ENCODE measurements around the gene SLC25A42. TPM values are rescaled to one million over a fixed set of nuclear protein-coding genes. Genes with fewer than 3 reads are reported as not detected.
A peak's percentile ranks its signal among the peaks of the same experiment; 100 is the strongest.
"Not testable (repeated sequence)": the region's sequence is repeated elsewhere in the genome, so short reads cannot be mapped to it uniquely, and the experiment has no call there.

SLC25A42 gene
- total RNA-seq (2014; rRNA removed; shearing (Covaris generic)): 6.8 and 8.0 TPM in 2 replicates

- Histone ChIP-seq H3K4me1 (peaks cover 10% of the 10 kb centered on the region), H3K4me3 (peak within 1 kb of the TSS; percentile 56), H3K36me3 (no peaks in the 10 kb centered on the region), H3K27me3 (no peaks in the 10 kb centered on the region), H3K9me3 (replicated peaks) (no peaks in the 10 kb centered on the region), H3K27ac (peak within 1 kb of the TSS; percentile 4; the same call in 1 of the 2 replicates)
- DNase-seq: peak; percentile 100
Measured at GRCh38 chr19:19063183-19064097, at the start of gene SLC25A42. TSS of gene SLC25A42 (plus strand) at chr19:19063994. CDS start at chr19:19096125, 32,131 bp downstream.

DNA sequence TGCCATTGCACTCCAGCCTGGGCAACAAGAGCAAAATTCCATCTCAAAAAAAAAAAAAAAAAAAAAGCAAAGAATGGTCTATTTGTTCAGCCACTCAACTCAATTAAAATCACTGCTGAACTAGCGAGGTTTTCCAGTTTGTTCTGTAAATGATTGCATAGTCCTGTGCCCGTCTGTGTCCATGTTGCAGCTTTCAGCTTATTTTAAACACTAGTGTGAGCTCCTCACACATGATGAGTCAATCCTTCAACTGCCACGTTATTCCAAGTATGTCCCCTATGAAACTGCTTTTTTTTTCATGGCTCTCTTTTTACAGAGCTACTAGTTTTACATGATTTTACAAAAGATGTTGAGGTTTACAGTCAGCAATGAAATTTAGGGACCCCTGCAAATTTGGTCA, 42.7 kb upstream of the SLC25A42 start:
- Histone ChIP-seq H3K4me1 (no peaks in the 10 kb centered on the region), H3K36me3 (peaks cover 67% of the 10 kb centered on the region), H3K27ac (no peak overlapping the region), H3K4me3 (no peak overlapping the region), H3K27me3 (no peaks in the 10 kb centered on the region), H3K9me3 (replicated peaks) (no peaks in the 10 kb centered on the region)
- DNase-seq: no peak

DNA sequence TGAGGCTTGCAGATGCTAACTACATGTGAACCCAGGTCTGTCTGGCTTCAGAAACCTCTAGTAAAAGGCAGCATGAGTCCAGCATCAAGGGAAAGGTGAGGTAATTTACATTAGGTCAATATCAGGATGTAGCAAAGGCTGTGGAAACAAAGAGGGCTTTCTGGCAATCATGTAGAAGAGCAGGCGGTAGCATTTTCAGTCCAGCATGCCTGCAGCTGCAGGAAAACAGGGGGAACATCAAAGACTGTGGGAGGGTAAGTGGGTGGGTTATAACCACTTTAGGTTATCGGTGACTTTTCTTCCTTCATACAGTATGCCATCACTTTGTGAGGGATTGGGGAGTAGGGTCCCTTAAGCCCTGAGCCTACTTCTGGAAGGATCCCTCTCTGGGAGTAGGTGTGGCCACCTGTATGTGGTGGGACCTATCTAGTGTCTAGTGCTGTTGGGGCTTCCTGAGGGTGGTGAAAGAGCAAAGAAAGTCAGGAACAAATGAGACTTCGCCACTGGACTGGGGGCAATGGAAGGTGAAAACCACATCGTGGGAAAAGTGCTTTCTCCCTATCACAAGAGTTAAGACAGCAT, 41.3 kb upstream of the SLC25A42 start:
- H3K27me3 ChIP-seq: no peaks in the 10 kb centered on the region
- H3K4me3 ChIP-seq: no peak overlapping the region
- H3K27ac ChIP-seq: no peak overlapping the region
- no peak for DNase-seq
- no peaks in the 10 kb centered on the region for H3K9me3 ChIP-seq (replicated peaks)
- no peaks in the 10 kb centered on the region for H3K4me1 ChIP-seq
- peaks cover 67% of the 10 kb centered on the region for H3K36me3 ChIP-seq

DNA sequence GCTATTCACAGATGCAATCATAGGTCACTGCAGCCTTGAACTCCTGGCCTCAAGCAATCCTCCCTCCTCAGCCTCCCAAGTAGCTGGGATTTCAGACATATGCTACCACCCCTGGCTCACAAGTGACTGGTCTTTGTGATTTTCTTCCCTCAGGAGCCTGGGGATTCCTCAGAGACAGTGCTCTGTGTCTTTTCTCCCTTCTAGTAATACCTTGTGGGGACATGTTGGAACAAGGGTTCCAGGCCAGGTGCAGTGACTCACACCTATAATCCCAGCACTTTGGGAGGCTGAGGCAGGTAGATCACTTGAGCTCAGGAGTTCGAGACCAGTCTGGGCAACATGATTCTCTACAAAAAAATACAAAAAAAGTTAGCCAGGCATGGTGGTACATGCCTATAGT, 40.4 kb upstream of the SLC25A42 start:
- not testable (repeated sequence) for H3K4me1 ChIP-seq; H3K4me3 ChIP-seq; H3K9me3 ChIP-seq (replicated peaks); H3K27me3 ChIP-seq; H3K27ac ChIP-seq; DNase-seq
- H3K36me3 ChIP-seq: peaks cover 72% of the 10 kb centered on the region

DNA sequence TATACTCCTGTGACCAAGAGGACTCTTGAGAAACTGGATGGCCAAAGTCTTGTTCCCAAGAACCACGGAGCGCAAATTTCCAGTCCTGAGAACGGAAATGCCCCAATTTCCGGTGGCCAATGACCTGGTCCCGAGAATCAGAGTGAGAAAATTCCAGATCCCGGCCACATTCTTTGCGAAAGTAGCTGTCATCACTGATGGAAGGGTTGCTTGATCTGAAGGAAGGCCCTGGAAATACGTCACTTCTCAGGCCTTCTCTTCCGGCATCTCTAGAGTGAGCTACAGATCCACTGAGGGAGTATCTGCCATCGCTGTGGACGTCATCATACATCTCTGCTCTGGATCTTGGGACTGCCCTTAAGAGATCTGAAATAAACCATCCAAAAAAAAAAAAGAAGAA, 37.9 kb upstream of the SLC25A42 start:
- no peaks in the 10 kb centered on the region for H3K4me1 ChIP-seq
- no peaks in the 10 kb centered on the region for H3K27me3 ChIP-seq
- no peak overlapping the region for H3K4me3 ChIP-seq
- H3K9me3 ChIP-seq (replicated peaks): no peaks in the 10 kb centered on the region
- no peak overlapping the region for H3K27ac ChIP-seq
- DNase-seq: no peak
- peaks cover 73% of the 10 kb centered on the region for H3K36me3 ChIP-seq

DNA sequence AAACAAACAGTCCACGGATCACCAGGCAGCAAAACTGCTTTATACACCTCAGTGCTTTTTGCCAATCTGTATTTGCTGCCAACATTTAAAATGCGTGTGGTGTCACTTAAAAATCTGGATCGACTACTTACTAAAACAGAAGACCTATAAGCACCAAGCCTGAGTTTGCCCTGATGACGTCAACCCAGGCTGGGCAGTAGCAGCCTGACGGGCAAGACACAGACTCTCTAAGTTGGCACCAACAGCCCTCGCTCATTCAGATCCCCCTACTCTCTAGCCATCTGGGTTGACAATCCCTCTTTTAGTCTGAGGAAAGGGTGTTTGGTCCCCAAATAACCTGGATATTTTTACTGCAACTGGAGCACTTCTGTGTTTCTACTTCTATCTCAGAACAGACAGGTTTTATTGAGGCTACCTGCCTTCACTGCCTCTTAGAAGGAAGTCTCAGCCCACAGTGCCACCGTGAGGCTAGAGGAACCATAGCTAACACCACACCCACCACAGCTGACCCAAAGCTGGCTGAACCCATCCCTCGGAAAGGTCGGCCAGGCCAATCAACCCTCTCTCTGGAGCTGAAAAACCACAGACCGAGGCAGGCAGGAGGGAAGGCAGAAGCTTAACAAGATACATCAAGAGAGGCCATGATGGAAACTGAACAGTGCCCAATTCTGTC, 37.4 kb upstream of the SLC25A42 start:
- Histone ChIP-seq H3K36me3 (peaks cover 73% of the 10 kb centered on the region), H3K4me1 (no peaks in the 10 kb centered on the region), H3K27ac (no peak overlapping the region), H3K4me3 (no peak overlapping the region), H3K27me3 (no peaks in the 10 kb centered on the region), H3K9me3 (replicated peaks) (no peaks in the 10 kb centered on the region)
- DNase-seq: no peak

DNA sequence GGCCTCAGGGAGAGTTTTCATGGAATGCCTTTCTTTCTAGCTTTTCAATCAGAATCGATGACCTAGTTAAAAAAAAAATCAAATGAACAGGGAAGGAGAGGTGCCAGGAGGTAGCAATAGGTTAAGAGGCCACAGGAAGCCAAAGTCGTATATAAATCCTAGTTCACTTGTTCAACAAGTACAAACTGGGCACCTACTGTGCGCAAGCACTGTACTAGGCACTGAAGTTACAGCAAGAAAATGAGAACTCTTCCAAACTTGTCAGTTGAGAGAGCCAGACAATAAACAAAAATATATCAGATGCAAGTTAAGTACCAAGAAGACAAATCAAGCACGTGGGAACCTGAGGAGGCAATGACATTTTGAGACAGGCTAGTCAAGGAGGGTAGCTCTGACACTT, 36.6 kb upstream of the SLC25A42 start:
- Histone ChIP-seq H3K4me1 (no peaks in the 10 kb centered on the region), H3K36me3 (peaks cover 66% of the 10 kb centered on the region), H3K9me3 (replicated peaks) (no peaks in the 10 kb centered on the region), H3K27ac (no peak overlapping the region), H3K4me3 (no peak overlapping the region), H3K27me3 (no peaks in the 10 kb centered on the region)
- DNase-seq: no peak

GRCh38 chr19:19028526-19028925, 35.3 kb upstream of the SLC25A42 start:
- H3K36me3 ChIP-seq: peaks cover 54% of the 10 kb centered on the region

DNA sequence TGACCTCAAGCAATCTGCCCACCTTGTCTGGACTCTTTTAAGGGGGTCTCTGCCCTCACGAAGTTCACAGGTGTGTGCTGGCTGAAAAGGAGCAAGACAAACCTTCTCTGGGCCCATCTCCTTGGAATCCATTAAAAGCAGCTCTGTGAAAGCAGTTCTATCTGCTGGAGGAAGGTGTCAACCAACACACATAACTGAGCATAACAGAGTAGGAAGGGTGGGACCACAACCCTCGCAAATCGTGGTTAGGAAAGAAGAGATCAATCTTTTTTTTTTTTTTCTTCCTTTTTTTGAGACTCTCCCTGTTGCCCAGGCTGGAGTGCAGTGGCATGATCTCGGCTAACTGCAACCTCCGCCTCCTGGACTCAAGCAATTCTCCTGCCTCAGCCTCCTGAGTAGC, 31.9 kb upstream of the SLC25A42 start:
- Histone ChIP-seq H3K9me3 (replicated peaks) (no peaks in the 10 kb centered on the region), H3K4me3 (peak overlapping the region; percentile 77), H3K36me3 (peaks cover 29% of the 10 kb centered on the region), H3K27ac (no peak overlapping the region), H3K4me1 (no peaks in the 10 kb centered on the region), H3K27me3 (no peaks in the 10 kb centered on the region)
- no peak for DNase-seq

More at GRCh38 chr19:19028526-19028925, 35.3 kb upstream of the SLC25A42 start:
- DNase-seq: no peak
- H3K9me3 ChIP-seq (replicated peaks): no peaks in the 10 kb centered on the region
- no peak overlapping the region for H3K4me3 ChIP-seq
- no peaks in the 10 kb centered on the region for H3K4me1 ChIP-seq
- no peaks in the 10 kb centered on the region for H3K27me3 ChIP-seq
- H3K27ac ChIP-seq: no peak overlapping the region

- H3K36me3 ChIP-seq: peaks cover 24% of the 10 kb centered on the region
- H3K4me3 ChIP-seq: peak overlapping the region; percentile 77
- H3K9me3 ChIP-seq (replicated peaks): no peaks in the 10 kb centered on the region; the same call in 1 of the 2 replicates
- no peaks in the 10 kb centered on the region for H3K27me3 ChIP-seq
- H3K4me1 ChIP-seq: no peaks in the 10 kb centered on the region
- peak; percentile 95 to 96 for DNase-seq
- H3K27ac ChIP-seq: peak overlapping the region; percentile 48; the same call in 1 of the 2 replicates
Measured at GRCh38 chr19:19032420-19033175, 31.2 kb upstream of the SLC25A42 start.

- no peak for DNase-seq
- no peaks in the 10 kb centered on the region; the same call in 1 of the 2 replicates for H3K9me3 ChIP-seq (replicated peaks)
- peak overlapping the region; percentile 77 for H3K4me3 ChIP-seq
- H3K27ac ChIP-seq: peak overlapping the region; percentile 48; the same call in 1 of the 2 replicates
- H3K4me1 ChIP-seq: no peaks in the 10 kb centered on the region
- H3K27me3 ChIP-seq: no peaks in the 10 kb centered on the region
- peaks cover 24% of the 10 kb centered on the region for H3K36me3 ChIP-seq
Measured at GRCh38 chr19:19033176-19033425, 30.7 kb upstream of the SLC25A42 start.

- DNase-seq: peak; percentile 84 to 90
- H3K4me3 ChIP-seq: peak within 1 kb of the TSS; percentile 77
- no peaks in the 10 kb centered on the region; the same call in 1 of the 2 replicates for H3K9me3 ChIP-seq (replicated peaks)
- H3K4me1 ChIP-seq: no peaks in the 10 kb centered on the region
- H3K27me3 ChIP-seq: no peaks in the 10 kb centered on the region
- H3K36me3 ChIP-seq: peaks cover 26% of the 10 kb centered on the region
- H3K27ac ChIP-seq: peak within 1 kb of the TSS; percentile 75
Measured at GRCh38 chr19:19033426-19034203, 30.2 kb upstream of the SLC25A42 start, which contains the start of the genes ARMC6 and SUGP2. TSS of gene ARMC6 (plus strand) at chr19:19033603. CDS start at chr19:19034210, 607 bp downstream. TSS of gene SUGP2 (minus strand) at chr19:19033517. CDS start at chr19:19031071, 2,446 bp downstream.

DNA sequence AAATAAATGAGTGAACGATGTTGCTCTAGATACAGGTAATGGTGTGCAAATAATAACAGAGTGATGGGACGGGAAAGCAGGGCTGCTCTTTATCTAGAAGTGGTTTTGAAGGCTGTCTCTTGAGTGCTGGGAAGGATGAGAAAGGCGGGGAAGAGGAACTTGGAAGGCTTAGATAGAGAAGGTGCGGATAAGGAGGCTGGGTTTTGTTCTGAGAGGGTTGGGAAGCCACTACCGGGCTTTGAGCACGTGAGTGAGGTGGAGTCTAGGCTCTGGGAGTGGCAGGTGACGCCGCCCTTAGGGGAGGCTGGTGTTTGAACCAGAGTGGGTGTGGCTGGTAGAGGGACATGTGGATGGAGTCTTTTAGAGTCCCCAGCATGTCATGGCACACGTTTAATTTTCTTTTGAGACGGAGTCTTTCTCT, 29.6 kb upstream of the SLC25A42 start:
- Histone ChIP-seq H3K27ac (peak overlapping the region; percentile 75), H3K9me3 (replicated peaks) (no peaks in the 10 kb centered on the region; the same call in 1 of the 2 replicates), H3K27me3 (no peaks in the 10 kb centered on the region)

More for the DNA sequence above, 29.6 kb upstream of the SLC25A42 start:
- Histone ChIP-seq H3K4me3 (peak overlapping the region; percentile 77), H3K4me1 (no peaks in the 10 kb centered on the region), H3K36me3 (peaks cover 29% of the 10 kb centered on the region)
- DNase-seq: peak; percentile 76
